Mononuclear cell (primary cell): Measurements from ENCODE around the gene TMOD3. TPM values are rescaled to one million over a fixed set of nuclear protein-coding genes. Genes with fewer than 3 reads are reported as not detected.

Experiments
- H3K27me3 ChIP-seq: 2 replicates; pipeline ENCODE4 v1.6.0; 2011; ENCODE audit warnings: low read length, control low read depth; ENCODE audit not compliant: insufficient read depth
- H3K4me1 ChIP-seq: 2 replicates; pipeline ENCODE4 v1.5.1; 2011; ENCODE audit warnings: mild to moderate bottlenecking, low read length, control low read depth; ENCODE audit not compliant: insufficient read depth
- H3K4me3 ChIP-seq: 2 replicates; pipeline ENCODE4 v1.5.1; 2011; ENCODE audit warnings: mild to moderate bottlenecking, low read length, moderate library complexity
- H3K9me3 ChIP-seq: 2 replicates; pipeline ENCODE4 v1.5.1; 2011; ENCODE audit warnings: low read depth, mild to moderate bottlenecking, control low read depth, low read length
- total RNA-seq: library from RNA; depleted of rRNA; stranded (reverse); fragments of >200 nt; gene quantifications from one replicate; pipeline ENCODE4 v1.2.3, GENCODE V29; 2012

Gene TMOD3
- total RNA-seq, 1 donor: 43.0 TPM

DNA sequence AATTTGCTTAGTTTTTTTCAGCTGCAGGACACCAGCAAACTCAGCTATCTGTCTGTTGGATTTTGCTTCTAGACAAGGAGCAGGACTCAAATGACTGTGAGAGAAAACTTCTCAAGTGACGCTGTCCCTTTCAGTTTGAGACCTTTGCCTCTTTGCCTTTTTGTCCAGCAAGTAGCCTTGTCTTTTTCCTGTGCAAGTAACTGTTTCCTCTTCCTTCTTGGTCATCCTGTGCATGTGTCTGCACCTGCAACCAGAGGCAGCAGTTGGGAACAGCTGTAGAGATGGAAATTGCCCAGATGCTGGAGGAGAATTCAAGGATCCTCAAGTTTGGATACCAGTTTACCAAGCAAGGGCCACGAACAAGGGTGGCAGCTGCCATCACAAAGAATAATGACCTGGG is 23.3 kb upstream of the TMOD3 start:
- Histone ChIP-seq H3K4me3 (no peak overlapping the region), H3K4me1 (no peaks in the 10 kb centered on the region), H3K9me3 (no peaks in the 10 kb centered on the region), H3K27me3 (no peaks in the 10 kb centered on the region)

GRCh38 chr15:51809457-51809856 is 20.0 kb upstream of the TMOD3 start:
- Histone ChIP-seq H3K9me3 (no peaks in the 10 kb centered on the region), H3K4me1 (no peaks in the 10 kb centered on the region), H3K4me3 (no peak overlapping the region), H3K27me3 (no peaks in the 10 kb centered on the region)

- Histone ChIP-seq H3K4me1 (no peaks in the 10 kb centered on the region), H3K9me3 (no peaks in the 10 kb centered on the region), H3K4me3 (no peak overlapping the region), H3K27me3 (no peaks in the 10 kb centered on the region)
Measured at GRCh38 chr15:51812598-51812997, 16.9 kb upstream of the TMOD3 start.

- Histone ChIP-seq H3K4me1 (no peaks in the 10 kb centered on the region), H3K4me3 (no peak overlapping the region), H3K9me3 (no peaks in the 10 kb centered on the region), H3K27me3 (no peaks in the 10 kb centered on the region)
Measured at GRCh38 chr15:51814606-51815005, 14.8 kb upstream of the TMOD3 start.

DNA sequence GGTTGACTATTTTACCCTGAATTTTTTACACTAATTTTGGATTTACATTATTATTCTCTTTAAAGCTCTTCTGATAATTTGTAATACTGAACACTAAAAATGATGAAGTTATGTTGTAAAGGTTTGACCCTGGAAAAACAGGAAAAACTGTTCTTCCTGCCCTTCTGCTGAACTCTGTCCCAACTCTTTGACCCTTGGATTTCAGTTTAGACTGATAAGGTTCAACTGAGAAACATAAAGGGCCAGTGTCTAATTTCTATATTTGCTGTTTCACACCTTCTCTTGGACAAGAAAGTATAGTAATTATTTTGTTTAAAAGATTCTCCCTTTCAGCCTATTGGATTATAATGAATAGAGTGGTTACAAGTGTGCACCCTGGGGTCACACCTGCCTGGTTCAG is 12.8 kb upstream of the TMOD3 start:
- Histone ChIP-seq H3K27me3 (no peaks in the 10 kb centered on the region), H3K4me3 (no peak overlapping the region), H3K9me3 (peaks cover 14% of the 10 kb centered on the region), H3K4me1 (no peaks in the 10 kb centered on the region)

DNA sequence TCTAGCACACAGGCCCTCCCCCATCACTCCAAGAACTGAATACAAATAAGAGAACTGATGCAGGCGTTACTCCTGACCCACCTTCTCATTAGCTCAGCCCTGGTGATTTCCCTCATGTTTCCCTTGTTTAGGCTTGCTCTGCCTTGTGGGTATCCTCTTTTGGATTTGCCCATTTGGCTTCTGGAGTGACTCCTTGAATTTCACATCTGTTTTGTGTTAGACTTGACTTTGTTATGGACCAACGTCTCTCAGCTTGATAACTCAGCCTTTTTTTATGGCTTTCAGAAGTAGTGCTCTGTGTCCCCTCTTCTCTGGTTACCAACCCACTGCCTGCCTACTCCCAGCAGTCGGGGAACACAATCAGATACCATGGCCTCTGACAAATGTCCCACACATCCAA is 11.3 kb upstream of the TMOD3 start:
- Histone ChIP-seq H3K9me3 (peaks cover 16% of the 10 kb centered on the region), H3K4me3 (no peak overlapping the region), H3K27me3 (no peaks in the 10 kb centered on the region), H3K4me1 (no peaks in the 10 kb centered on the region)

DNA sequence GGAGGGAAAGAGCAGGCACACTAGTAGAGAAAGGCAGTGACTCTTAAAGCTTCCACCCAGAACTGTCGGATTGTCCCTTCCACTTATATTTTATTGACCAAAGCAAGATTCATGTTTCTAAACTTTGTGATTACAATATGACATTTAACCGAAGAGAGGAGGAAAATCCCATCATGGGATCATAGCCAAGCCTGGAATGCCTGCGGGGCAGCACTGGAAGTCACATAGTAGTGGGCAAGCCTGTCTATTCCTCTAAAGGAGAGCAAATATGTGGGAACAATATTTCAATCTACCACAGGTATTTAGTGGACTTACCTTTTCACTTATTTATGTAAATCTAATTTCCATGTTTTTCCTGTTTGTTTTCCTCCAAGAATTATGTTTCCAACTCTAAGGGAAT is 3.8 kb upstream of the TMOD3 start:
- Histone ChIP-seq H3K4me3 (no peak overlapping the region), H3K4me1 (peaks cover 8% of the 10 kb centered on the region), H3K9me3 (peaks cover 11% of the 10 kb centered on the region), H3K27me3 (no peaks in the 10 kb centered on the region)

- Histone ChIP-seq H3K4me3 (no peak overlapping the region), H3K4me1 (peaks cover 26% of the 10 kb centered on the region), H3K9me3 (no peaks in the 10 kb centered on the region), H3K27me3 (no peaks in the 10 kb centered on the region)
Measured at GRCh38 chr15:51828621-51829375, 655 bp upstream of the TMOD3 start.

GRCh38 chr15:51830276-51830806 is 888 bp downstream of the TMOD3 start:
- Histone ChIP-seq H3K9me3 (no peaks in the 10 kb centered on the region), H3K4me3 (peak overlapping the region; percentile 85), H3K4me1 (peaks cover 32% of the 10 kb centered on the region), H3K27me3 (no peaks in the 10 kb centered on the region)

- Histone ChIP-seq H3K4me1 (peaks cover 50% of the 10 kb centered on the region), H3K27me3 (no peaks in the 10 kb centered on the region), H3K9me3 (no peaks in the 10 kb centered on the region), H3K4me3 (no peak overlapping the region)
Measured at GRCh38 chr15:51833772-51834171, 4.3 kb downstream of the TMOD3 start.

GRCh38 chr15:51837792-51838251 is 8.4 kb downstream of the TMOD3 start:
- Histone ChIP-seq H3K9me3 (no peaks in the 10 kb centered on the region), H3K4me3 (no peak overlapping the region), H3K4me1 (peaks cover 49% of the 10 kb centered on the region)

DNA sequence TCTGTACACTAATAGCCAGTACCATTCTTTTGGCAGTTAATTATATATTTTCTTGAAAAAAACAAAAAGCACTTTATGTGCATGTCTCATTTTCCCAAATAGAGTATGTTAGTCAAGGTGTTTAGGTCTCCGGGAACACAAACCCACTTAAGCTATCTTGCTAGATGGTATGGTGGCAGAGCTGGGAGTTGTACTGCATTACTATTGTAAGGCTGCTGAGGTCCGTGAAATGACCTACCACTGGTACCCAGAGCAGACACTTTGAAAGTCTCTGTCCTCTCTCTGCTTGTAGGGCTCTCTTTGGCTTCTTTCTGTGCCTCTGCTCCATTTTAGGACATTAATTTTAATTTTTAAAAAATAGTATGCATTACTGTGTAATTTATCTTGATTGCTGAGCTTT is 8.8 kb downstream of the TMOD3 start:
- H3K4me1 ChIP-seq: peaks cover 54% of the 10 kb centered on the region
- no peaks in the 10 kb centered on the region for H3K27me3 ChIP-seq
- no peak overlapping the region for H3K4me3 ChIP-seq

More at GRCh38 chr15:51837792-51838251, 8.4 kb downstream of the TMOD3 start:
- no peaks in the 10 kb centered on the region for H3K27me3 ChIP-seq

DNA sequence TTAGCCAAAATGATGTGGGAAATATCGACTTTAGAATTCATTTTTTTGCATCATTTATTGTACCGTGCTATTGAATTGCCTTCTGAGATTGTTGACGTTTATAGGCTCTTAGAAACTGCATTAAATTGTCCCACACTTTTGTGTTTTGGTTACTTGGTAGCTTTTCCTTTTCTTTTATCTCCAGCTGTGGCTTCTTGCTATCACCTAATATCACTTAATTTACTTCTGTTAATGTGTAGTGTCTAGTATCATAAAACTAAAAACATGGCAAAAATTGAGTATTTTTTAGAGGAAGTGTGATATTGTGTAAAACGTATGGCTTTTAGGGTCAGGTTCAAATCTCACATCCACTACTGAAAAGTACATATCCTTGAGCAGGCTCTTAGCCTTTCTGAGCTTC is 11.2 kb downstream of the TMOD3 start:
- H3K27me3 ChIP-seq: no peaks in the 10 kb centered on the region
- H3K9me3 ChIP-seq: no peaks in the 10 kb centered on the region
- H3K4me3 ChIP-seq: no peak overlapping the region
- peaks cover 65% of the 10 kb centered on the region for H3K4me1 ChIP-seq

More for the DNA sequence above, 8.8 kb downstream of the TMOD3 start:
- H3K9me3 ChIP-seq: no peaks in the 10 kb centered on the region

DNA sequence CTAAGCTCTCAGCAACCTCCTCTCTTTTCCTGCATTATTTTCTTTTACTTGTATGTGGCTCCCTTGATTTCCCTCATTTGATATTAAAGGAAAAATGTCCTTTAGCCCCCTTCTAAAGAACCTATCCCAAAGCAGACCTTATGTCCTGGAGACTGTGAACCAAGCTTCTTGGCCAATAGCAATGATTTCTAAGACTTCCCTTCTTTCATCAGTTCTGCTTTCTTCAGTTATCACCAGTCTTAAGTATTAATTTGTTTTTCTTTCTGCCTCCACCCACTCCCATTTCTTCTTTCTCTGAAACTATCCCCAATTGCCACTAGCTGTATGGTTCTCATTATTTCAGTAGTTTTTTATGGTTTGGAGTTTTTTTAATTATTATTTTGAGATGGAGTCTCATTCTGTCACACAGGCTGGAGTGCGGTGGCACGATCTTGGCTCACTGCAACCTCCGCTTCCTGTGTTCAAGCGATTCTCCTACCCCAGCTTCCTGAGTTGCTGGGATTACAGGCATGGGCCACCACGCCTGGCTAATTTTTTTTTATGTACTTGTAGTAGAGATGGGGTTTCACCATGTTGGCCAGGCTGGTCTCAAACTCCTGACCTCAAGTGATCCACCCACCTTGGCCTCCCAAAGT is 12.1 kb downstream of the TMOD3 start:
- H3K4me3 ChIP-seq: no peak overlapping the region
- no peaks in the 10 kb centered on the region for H3K27me3 ChIP-seq
- H3K4me1 ChIP-seq: peaks cover 74% of the 10 kb centered on the region
- H3K9me3 ChIP-seq: no peaks in the 10 kb centered on the region

GRCh38 chr15:51842265-51842664 is 12.8 kb downstream of the TMOD3 start:
- Histone ChIP-seq H3K9me3 (no peaks in the 10 kb centered on the region), H3K4me1 (peaks cover 78% of the 10 kb centered on the region), H3K27me3 (no peaks in the 10 kb centered on the region), H3K4me3 (no peak overlapping the region)
